GM21381 (cell line): ENCODE results near the gene SPOCK1.
"Not testable (repeated sequence)": the region's sequence is repeated elsewhere in the genome, so short reads cannot be mapped to it uniquely, and the experiment has no call there.

ENCODE experiments used
- ATAC-seq: cut with Tn5 transposase; IDR thresholded peaks from one replicate; pipeline ENCODE4 v1.9.1; 2021; ENCODE audit warnings: mild to moderate bottlenecking, moderate library complexity; ENCODE audit not compliant: unreplicated experiment

The SPOCK1 gene

DNA sequence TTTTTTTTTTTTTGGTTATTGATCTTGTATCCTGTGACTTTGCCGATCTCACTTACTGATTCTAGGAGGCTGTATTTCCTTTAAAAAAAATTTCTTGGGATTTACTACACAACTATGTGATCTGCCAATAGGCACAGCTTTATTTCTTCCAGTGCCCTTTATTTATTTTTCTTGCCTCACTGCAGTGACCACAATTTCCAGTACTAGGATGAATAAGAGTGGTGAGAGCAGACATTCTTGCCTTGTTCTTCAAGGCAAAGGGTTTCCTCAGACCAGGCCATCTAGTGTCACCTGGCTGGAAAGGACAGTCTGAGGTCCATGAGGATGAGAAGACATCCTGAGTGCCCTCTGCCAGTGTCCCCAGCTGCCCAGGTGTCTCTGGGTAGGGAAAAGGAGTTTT is 265.4 kb downstream of the SPOCK1 start:
- ATAC-seq, result no peak

DNA sequence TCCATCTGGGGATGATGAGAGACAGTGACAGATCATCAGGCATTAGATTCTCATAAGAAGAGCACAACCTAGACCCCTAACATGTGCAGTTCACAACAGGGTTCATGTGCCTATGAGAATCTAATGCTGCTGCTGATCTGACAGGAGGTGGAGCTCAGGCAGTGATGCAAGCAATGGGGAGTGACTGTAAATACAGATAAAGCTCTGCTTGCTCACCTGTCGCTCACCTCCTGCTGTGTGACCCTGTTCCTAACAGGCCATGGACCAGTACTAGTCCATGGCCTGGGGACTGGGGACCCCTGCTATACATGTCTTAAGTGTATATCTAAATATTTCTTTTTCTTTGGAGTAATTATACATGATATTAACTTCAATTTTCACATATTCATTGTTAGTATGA is 265.8 kb downstream of the SPOCK1 start:
- not testable (repeated sequence) for ATAC-seq

DNA sequence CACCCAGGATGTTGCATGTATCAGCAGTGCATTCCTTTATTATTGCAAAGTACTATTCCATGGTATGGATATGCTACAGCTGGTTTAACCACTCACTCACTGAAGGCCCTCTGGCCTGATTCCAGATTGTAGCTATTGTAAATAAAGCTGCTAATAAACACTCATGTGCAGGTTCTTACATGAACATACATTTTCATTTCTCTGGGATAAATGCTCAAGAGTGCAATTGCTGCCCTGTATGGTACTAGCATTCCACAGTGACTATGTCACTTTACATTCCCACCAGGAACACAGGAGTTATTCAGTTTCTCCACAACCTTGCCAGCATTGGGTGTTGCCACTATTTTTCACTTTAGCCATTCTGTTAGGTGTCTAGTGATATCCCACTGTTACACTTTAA is 267.6 kb downstream of the SPOCK1 start:
- ATAC-seq, result no peak

DNA sequence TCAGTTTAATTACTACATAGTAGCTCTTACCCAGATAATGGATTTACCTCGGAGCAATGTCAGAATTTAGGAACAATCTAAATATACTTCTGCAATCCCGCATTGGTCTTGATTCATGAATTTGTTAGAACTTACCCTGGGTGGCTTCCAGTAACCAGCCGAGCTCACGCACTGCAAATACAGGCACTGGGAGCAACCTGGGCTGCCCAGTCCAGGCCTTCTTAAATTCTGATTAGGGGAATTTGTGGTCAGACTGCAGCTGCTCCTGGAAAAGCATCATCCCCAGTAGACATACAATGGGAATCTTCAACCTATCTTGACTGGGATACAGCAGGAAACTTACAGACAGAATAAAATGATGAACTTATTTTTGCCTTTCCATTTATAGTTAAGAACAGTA is 270.3 kb downstream of the SPOCK1 start:
- no peak for ATAC-seq

DNA sequence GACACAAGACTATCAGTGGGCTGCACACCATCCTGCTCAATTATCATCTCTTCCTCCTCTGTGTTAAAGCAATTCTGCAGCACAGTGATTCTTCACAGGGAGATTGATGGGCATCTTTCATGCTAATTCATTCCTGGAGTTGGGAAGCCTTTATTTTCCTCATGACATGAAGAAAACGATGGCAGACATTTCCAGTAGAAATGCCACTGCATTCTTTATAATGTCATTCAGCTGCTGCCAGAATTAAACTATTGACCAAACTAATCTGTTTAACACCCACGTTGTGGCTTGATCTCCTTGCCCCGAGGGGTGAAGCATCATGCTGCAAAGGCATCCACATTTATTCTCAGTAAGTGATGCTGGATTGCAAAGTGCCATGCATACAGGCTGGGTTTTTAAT is 273.0 kb downstream of the SPOCK1 start:
- ATAC-seq, result no peak

DNA sequence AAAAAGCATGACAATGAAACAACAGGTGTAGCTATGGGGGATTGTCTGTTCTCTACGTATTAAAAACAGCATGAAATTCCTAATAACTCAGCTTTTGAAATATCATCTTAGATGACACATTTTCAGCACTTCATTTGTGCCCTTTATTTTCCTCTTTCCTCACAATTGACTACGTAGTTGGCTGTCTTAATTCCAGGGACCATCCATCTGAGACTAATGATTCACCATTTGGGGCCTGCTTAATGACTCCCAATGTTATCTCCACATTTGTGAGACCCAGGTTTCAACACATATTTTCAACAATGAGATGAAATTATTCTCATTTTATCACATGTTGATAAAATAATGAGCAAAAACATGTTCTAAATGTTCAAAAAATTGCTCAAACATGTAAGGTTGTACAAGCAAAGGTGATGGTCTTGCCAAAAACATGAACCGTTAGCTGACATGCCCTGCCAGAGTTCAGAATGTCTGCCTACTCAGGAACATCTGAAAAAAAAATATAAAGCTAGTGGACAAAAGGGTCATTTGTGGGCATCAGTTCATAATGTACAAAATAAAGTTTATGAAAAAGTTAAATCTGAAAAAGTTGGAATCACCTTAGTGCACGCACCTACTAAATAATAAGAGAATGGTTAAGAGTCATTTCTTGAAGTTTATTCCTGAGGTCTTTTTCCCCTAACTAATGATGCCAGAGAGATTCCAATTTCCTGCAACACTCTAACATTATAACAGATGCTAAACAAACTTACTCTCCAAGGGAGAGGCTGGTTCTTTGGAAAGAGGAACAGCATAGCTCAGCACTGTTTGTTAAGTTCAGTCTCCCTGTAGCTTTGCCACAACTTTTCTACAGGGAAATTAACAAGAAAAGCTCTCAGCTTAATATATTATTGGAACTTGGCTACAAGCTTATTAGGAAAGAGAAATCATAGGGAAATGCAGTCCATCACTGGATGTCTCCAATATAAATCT is 275.5 kb downstream of the SPOCK1 start:
- no peak for ATAC-seq

DNA sequence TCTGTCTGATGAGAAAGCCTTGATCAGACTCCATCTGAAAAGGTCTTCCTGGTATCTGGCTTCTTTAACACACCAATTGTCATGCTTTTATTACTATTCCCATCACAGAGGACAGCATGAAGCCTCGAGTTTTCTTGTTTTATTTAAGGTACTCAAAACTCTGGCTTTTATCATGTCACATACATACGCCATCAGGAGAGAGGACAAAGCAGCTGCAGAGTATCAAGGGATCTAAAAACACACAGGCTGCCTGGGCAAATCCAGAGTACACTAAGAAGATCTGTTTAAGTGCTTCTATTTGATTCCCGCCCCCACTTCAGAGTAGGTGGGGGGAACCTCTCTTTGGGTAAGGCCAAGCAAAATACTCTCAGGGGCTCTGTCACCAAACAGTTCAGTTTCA is 277.2 kb downstream of the SPOCK1 start:
- ATAC-seq, result no peak

DNA sequence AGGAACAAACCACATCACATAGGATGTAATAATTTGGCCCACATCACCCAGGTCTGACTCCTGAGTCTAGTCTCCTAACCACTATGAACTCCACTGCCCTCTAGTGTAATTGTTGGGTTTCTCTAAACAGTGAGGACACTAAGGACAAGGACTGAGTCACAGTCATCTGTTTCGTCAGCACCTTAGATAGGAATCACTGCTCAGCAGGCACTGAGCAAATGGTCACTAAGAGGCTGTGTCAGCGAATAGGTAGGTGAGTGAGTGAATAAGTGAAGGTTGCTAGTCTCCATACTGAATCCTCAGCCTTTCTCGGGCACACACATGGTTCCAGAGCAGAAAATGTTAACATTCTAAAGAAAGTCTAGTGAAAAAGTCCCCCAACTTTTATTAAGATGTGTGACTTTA is 278.6 kb downstream of the SPOCK1 start:
- peak; percentile 87 for ATAC-seq

DNA sequence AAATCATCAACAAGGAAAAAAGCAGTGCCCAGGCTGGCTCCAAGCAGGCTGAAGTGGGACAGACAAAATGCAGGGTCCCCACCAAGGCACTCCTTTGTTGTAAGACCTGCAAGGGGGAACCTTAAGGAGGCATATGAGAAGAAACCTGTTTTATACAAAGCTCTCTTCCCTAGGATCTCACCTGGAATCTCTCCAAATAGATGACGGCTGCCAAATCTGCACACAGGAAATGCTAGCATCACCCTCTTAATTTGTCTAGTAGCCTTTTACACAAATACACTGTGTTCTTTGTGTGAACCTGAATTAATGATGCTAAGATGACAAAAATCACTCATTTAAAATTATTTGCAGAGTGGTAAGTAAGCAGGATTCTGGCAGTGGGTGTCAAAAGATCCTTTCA is 280.2 kb downstream of the SPOCK1 start:
- ATAC-seq, result no peak

DNA sequence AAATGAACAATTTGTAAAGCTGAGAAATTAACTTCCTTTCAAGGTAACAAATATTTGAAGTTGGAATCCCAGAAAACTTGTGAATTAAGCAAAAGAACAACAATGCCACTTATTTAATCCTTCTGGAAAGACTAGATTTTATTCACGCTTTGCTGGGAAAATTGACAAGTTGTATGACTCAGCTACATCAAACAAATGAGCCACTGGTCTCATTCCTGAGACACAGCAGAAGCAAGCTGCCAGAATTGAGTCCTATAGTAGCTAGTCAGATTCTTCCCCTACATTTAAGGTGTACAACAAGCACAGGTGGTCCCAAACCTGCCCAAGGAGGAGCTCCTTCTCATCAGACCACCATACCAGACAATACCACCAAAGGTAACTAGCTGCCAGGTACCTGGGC is 280.7 kb downstream of the SPOCK1 start:
- ATAC-seq, result no peak

DNA sequence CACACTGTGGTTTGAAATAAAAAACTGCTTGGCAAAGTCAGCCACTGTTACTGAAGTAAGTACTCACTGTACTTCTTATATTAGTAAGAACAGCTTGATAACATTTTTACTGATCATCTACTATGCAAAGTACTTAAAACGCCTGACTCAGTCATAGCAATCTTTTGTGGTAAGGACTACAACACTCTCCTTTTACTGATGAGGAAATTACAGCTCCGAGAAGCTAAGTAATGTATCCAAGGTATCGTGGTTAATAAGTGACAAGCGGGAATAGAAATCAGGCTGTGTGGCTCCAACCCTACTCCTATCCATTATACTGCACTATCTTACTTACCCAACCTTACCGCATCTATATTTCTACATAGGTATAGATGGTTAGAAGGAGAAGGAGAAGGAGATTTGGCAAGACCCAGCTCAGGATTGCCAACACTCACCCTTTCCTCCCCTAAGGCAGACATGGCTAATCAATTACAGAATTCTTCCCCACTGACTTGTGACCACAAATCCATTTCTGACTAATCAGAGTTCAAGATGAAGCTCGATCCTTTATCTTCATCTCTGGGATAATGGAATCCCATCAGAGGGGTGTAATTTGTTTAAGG is 281.4 kb downstream of the SPOCK1 start:
- no peak for ATAC-seq

DNA sequence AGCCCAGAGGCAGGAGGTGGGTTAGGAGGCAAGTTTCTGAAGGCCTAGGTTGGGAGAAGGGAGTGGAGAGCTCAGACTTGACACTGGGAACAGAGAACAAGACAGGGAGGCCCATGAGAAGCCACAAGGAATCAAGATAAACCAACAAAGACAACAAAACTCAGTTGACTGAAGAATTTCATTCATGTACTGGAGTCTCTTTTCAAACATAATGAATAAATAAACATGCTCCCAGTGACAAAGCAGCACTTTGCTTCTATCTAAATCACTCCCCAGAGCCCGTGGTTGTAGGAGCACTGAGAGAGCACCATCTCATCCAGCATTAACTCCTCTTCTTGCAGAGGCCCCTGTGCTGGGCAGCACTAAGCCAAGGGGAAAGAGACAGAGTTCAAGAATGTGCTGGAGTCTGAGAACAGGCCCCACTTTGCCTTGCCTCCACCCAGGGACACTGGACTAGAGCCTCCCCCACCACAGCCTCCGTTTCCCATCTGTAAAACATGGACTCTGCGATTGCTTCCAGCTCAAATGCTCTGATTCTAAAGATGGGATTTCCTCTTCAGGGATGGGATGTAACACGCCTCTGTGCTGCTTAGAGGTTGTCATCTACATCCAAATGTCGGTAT is 282.0 kb downstream of the SPOCK1 start:
- no peak for ATAC-seq

DNA sequence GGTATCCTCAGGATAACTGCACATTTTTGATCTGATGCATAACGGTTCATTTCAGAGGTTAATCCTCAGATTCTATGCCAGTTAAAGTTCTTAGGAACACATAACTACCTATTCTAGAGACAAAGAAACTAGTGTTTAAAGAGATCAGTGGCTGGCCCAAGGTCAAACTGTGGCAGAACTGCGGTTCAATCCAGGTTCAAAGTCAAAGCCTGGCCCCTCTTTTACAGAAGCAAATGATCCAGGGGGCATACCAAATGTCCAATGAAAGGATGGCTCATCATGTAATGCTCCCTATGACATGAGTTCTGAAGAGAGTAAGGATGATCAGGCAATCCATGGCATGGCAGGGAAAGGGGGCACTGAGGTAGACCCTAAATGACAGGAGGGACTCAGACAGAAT is 283.3 kb downstream of the SPOCK1 start:
- ATAC-seq, result no peak

DNA sequence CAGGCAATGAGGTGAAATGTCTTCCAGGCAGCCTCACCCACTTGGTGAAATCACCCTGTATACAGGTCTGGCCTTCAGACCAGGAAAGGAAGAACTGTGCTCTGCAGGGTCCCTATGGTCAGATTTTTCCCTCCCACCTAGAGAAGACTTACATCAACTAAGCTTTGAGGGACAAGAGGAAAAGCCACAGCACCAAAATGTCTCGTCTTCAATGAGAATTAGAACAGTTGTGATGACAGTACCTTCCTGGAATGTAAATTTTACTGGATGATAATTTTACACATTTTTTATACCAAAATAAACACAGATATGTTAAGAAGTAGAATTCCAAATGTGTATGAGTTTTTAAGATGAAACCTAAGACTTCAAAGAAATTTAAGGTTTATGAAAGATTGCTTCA is 283.9 kb downstream of the SPOCK1 start:
- no peak for ATAC-seq

DNA sequence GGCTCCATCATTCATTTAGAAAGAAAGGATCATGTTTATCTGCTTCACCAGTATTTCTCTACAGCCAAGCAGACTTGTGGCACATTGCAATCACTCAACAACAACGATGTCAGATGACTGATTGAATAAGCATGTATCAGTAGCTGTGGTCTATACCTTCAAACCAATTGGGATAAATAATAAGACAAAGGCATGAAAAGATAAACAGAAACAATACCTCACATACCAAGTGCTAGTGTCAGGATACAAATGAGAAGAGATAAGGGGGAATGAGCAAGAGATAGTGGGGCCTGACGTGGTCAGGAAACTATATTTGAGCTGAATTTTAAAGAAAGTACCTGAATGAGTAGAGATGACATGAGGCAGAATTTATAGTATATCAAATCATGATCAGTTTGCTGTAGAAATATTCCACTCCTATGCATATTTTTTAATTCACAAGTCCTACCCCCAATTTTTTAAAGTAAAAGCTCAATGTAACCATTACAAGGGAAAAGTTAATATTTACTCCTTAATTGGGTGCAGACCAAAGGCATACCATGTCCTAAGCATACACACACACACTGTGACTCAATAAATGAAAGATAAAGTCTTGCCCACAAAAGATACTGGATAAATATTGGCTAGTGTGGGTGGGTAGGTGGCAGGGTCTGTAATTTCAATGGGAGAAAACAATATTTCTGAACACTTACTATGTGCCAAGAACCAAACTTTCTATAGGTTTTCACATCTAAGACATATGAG is 284.5 kb downstream of the SPOCK1 start:
- no peak for ATAC-seq

DNA sequence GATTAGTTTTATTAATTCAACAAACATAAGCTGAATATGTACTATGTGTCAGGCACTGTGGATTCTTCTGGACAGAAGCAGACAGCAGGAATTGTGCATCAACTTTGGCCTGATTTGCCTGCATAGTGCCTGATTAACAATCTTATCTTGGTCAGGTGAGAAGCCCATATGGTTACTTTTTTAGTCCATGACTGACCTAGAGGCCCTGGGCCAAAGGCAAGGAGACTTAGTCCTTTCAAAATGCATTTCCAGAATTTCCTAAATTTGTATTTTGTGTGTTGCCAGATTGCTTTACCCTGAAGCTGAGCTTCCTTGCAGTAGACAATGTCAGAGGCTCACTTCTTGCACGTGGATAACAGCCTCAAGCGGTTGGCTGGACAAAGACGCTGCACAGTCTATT is 286.7 kb downstream of the SPOCK1 start:
- ATAC-seq, result no peak

DNA sequence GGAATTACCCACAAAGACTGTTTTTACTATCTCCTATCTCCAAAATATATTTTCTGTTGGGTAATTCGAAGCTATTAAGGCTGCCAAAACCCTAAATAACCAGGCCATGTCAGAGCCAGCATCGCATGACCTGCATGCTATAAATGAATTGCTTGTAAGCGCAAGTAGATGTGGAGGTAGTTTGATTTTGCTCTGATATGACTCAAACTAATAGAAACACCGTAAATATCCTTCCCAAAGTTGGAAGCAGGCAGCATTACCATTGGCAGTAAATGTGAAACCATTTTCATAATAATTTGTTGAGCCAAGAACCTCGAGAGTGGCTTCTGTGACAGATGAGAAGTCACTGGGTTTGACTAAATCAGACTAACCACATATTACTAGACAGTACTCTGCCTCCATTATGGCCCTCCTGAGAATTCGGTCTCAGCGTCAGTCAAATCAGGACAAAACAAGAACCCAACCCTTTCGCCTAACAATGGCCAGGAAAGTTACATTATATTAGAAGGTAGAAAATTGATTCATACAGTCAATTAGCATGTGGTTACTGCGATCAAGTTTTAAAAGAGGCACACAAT is 289.8 kb downstream of the SPOCK1 start:
- ATAC-seq, result no peak

DNA sequence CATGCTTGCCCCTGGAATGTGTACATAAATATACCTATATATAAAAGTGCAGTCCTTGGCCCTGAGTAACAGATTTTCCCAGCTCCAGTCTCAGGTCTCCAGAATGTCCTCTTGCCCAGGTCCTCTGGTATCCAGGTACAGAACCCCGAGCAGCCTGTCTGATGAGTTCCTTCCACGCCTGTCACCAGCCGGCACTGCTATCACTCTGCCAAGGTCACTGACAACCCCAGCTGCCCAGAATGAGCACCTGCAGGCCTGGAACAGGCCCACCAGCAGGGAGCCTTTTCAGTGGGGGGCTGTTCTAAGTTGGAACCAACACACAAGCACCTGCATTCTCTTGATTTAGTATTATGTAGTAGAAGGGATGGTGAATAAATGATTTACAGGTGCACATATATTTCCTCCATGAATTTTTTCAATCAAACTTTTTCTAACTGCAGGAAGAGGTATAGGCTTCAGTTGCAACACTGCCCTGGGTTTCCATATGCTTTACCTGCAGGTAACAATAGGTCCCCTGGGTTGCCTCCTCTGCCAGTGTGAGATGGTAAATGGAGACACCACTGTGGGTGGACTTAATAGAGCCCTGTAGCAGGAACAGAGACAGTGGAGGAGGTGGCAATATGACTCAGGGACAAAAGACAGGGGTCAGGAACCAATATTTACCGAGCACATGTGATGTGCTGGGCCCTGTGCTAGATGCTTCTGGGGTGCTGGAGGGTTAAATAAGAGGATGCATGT is 291.9 kb downstream of the SPOCK1 start:
- no peak for ATAC-seq

DNA sequence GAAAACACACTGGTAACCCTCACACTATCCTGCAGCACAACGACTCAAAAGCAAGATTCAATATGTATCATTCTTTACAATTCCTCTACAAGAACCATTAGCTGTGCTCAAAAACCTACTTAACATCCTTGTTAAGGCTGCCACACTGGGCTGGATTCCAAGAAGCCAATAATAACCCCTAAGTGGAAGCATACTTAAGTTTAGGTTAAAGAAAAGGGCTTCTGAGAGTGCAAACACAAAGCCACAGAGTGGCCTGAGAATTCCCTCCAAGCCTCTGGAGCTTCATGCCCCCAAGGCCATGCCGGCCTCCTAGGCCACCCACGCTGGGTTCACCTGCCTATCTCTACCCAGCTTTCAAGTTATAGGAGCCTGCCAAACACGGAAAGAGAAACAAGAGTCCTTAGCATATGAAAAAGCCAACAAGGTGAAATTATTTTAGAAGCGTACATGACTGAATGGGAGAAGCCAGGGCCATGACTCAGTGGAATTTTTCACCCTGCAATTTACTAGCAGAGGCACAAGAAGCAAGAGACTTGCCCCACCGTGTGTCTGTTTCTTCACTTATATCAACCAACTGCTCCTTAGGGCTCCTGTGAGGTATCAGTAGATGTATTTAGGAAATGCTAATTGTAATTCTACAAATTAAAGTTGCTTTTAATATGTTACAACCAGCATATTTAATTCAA is 293.0 kb downstream of the SPOCK1 start:
- no peak for ATAC-seq
